SK-N-SH (cell line): ENCODE results near the gene TRAF1. TPM values are rescaled to one million over a fixed set of nuclear protein-coding genes. Genes with fewer than 3 reads are reported as not detected.

Source experiments
- CTCF ChIA-PET: fragments of 300-600, 350-600 bp; formaldehyde crosslinking; extraction: SDS; loops from one replicate; lab custom pipeline; 2021; lab: Yijun Ruan, JAX
- POLR2A ChIA-PET: fragments of 350-600 bp; sonication (Branson Sonifier 250); formaldehyde crosslinking; extraction: SDS; loops from one replicate; lab custom pipeline; 2020; ENCODE audit warnings: antibody characterized with exemption, inconsistent platforms; lab: Yijun Ruan, JAX
- DNase-seq: peaks from one replicate; pipeline ENCODE4 v3.0.0; 2012
- H2AFZ ChIP-seq: fragments of 200-600 bp; sonication (generic); 2 replicates; pipeline ENCODE4 v1.8.1; 2016; ENCODE audit warnings: antibody characterized with exemption, mild to moderate bottlenecking, low read depth
- H3F3A ChIP-seq: fragments of 200-600 bp; sonication (generic); replicated peaks from 2 replicates; pipeline ENCODE3; 2016; ENCODE audit warnings: antibody characterized with exemption, mild to moderate bottlenecking; ENCODE audit not compliant: insufficient read depth
- H3K27ac ChIP-seq, 2 experiments: fragments of 200-500 bp in 1 of 2; fragments of 200-600 bp in 1 of 2; sonication (Bioruptor generic) in 1 of 2; sonication (generic), shearing (Covaris generic) in 1 of 2; 2 replicates each; pipeline versions ENCODE4 v1.5.1 to v1.6.1; 2014 to 2016; ENCODE audit warnings: low read depth in 2 of 2, inconsistent platforms in 1 of 2, low read length in 1 of 2, mild to moderate bottlenecking in 1 of 2, mixed read lengths in 1 of 2
- H3K27me3 ChIP-seq: fragments of 200-600 bp; sonication (generic), shearing (Covaris generic); 2 replicates; pipeline ENCODE4 v1.6.1; 2016; ENCODE audit warnings: mixed run types; ENCODE audit not compliant: insufficient read depth
- H3K36me3 ChIP-seq, 2 experiments: fragments of 200-500 bp in 1 of 2; fragments of 200-600 bp in 1 of 2; sonication (Bioruptor generic) in 1 of 2; sonication (generic) in 1 of 2; replicated peaks in 1 of 2; 2 replicates each; pipeline versions ENCODE3 to v1.5.1; 2014 to 2016; ENCODE audit warnings: low read length in 1 of 2, mild to moderate bottlenecking in 1 of 2; ENCODE audit not compliant: insufficient read depth in 2 of 2, control insufficient read depth in 1 of 2
- H3K4me1 ChIP-seq, 2 experiments: fragments of 200-500 bp in 1 of 2; fragments of 200-600 bp in 1 of 2; sonication (Bioruptor generic) in 1 of 2; sonication (generic), shearing (Covaris generic) in 1 of 2; 2 replicates each; pipeline versions ENCODE4 v1.5.1 to v1.6.1; 2014 to 2016; ENCODE audit warnings: low read depth in 1 of 2, low read length in 1 of 2, mixed run types in 1 of 2; ENCODE audit not compliant: insufficient read depth in 2 of 2, control insufficient read depth in 1 of 2
- H3K4me2 ChIP-seq: fragments of 200-600 bp; sonication (generic), shearing (Covaris generic); 2 replicates; pipeline ENCODE4 v1.6.1; 2017; ENCODE audit warnings: mixed run types
- H3K4me3 ChIP-seq, 2 experiments: fragments of 200-500 bp in 1 of 2; fragments of 200-600 bp in 1 of 2; sonication (Bioruptor generic) in 1 of 2; sonication (generic), shearing (Covaris generic) in 1 of 2; 2 replicates each; pipeline versions ENCODE4 v1.5.1 to v1.8.1; 2014 to 2016; ENCODE audit warnings: low read depth in 2 of 2, inconsistent platforms in 1 of 2, low read length in 1 of 2, mild to moderate bottlenecking in 1 of 2, mixed read lengths in 1 of 2, moderate library complexity in 1 of 2
- H3K79me2 ChIP-seq: fragments of 200-600 bp; sonication (generic); 2 replicates; pipeline ENCODE4 v1.8.1; 2017; ENCODE audit warnings: mild to moderate bottlenecking; ENCODE audit not compliant: insufficient read depth
- H3K9ac ChIP-seq: fragments of 200-600 bp; sonication (generic); 2 replicates; pipeline ENCODE4 v1.6.1; 2017; ENCODE audit warnings: mixed run types
- H3K9me2 ChIP-seq: fragments of 200-600 bp; sonication (generic); 2 replicates; pipeline ENCODE4 v1.6.1; 2017; ENCODE audit warnings: mixed run types
- H3K9me3 ChIP-seq: fragments of 200-600 bp; sonication (generic); 2 replicates; pipeline ENCODE4 v1.6.1; 2017; ENCODE audit warnings: mixed run types, mild to moderate bottlenecking, moderate library complexity
- H4K20me1 ChIP-seq: fragments of 200-600 bp; sonication (generic); 2 replicates; pipeline ENCODE4 v1.6.1; 2017; ENCODE audit warnings: mild to moderate bottlenecking, mixed run types; ENCODE audit not compliant: insufficient read depth
- CHD2 ChIP-seq: fragments of 150-350 bp; IDR thresholded peaks from 2 replicates; pipeline ENCODE4 v1.6.1; 2018; ENCODE audit warnings: low read length; ENCODE audit not compliant: partially characterized antibody
- EP300 ChIP-seq, 2 experiments: IDR thresholded peaks; 2 replicates each; pipeline versions ENCODE4 v1.4.0 to v1.6.1; 2012; ENCODE audit warnings: borderline replicate concordance in 1 of 2, low read depth in 1 of 2, low read length in 1 of 2
- FOSL2 ChIP-seq: IDR thresholded peaks from 2 replicates; pipeline ENCODE4 v1.4.0; 2012; ENCODE audit warnings: low read depth, mild to moderate bottlenecking, moderate library complexity, borderline replicate concordance
- MAX ChIP-seq: IDR thresholded peaks from 2 replicates; pipeline ENCODE4 v1.4.0; 2012; ENCODE audit warnings: low read depth
- MEF2A ChIP-seq: IDR thresholded peaks from 2 replicates; pipeline ENCODE4 v1.4.0; 2012; ENCODE audit warnings: low read depth, borderline replicate concordance
- NFIC ChIP-seq: IDR thresholded peaks from 2 replicates; pipeline ENCODE4 v1.4.0; 2012; ENCODE audit warnings: borderline replicate concordance
- POLR2AphosphoS5 ChIP-seq: IDR thresholded peaks from 2 replicates; pipeline ENCODE4 v1.6.1; 2012; ENCODE audit warnings: low read depth, low read length
- REST ChIP-seq: IDR thresholded peaks from 2 replicates; pipeline ENCODE4 v1.6.1; 2012; ENCODE audit warnings: mild to moderate bottlenecking, low read depth, low read length, moderate library complexity
- RFX5 ChIP-seq: IDR thresholded peaks from 2 replicates; pipeline ENCODE4 v1.6.1; 2012; ENCODE audit warnings: mild to moderate bottlenecking, improper control_type of control experiment, low read length
- RXRA ChIP-seq: IDR thresholded peaks from 2 replicates; pipeline ENCODE4 v1.4.0; 2012; ENCODE audit warnings: low read depth, mild to moderate bottlenecking, borderline replicate concordance
- SIN3A ChIP-seq: IDR thresholded peaks from 2 replicates; pipeline ENCODE4 v1.6.1; 2012; ENCODE audit warnings: low read depth, mild to moderate bottlenecking, low read length, moderate library complexity, borderline replicate concordance
- SMC3 ChIP-seq: IDR thresholded peaks from 2 replicates; pipeline ENCODE4 v1.6.1; 2012; ENCODE audit warnings: low read depth, low read length, improper control_type of control experiment
- TAF1 ChIP-seq: IDR thresholded peaks from 2 replicates; pipeline ENCODE4 v1.6.1; 2012; ENCODE audit warnings: low read depth, mild to moderate bottlenecking, low read length, moderate library complexity, borderline replicate concordance
- USF2 ChIP-seq: fragments of 150-350 bp; IDR thresholded peaks from 2 replicates; pipeline ENCODE4 v1.6.1; 2017; ENCODE audit warnings: antibody characterized with exemption, low read length, low read depth, borderline replicate concordance
- WGBS: methylation state at CpG from one replicate; pipeline ENCODE4 v1.1.6; 2017; ENCODE audit warnings: low lambda C conversion rate; 5-methylcytosine and 5-hydroxymethylcytosine counted together
- polyA plus RNA-seq, 3 experiments: library from polyadenylated mRNA; depleted of rRNA; stranded (reverse); fragments of >200 nt; gene quantifications; 2 replicates each; pipeline ENCODE4 v1.2.3, GENCODE V29; 2012
- TF ChIP-seq, protein P1 (sequence below): IDR thresholded peaks from 2 replicates; pipeline ENCODE4 v1.4.0; 2012; ENCODE audit warnings: low read depth, borderline replicate concordance
- TF ChIP-seq, protein P2 (sequence below): fragments of 150-350 bp; IDR thresholded peaks from 2 replicates; pipeline ENCODE4 v1.6.1; 2016; ENCODE audit warnings: mild to moderate bottlenecking, low read depth, low read length

TRAF1 gene
- polyA plus RNA-seq, 1 of the 3 experiments (the other 2 are of a cell fraction): 1.2 TPM

DNA sequence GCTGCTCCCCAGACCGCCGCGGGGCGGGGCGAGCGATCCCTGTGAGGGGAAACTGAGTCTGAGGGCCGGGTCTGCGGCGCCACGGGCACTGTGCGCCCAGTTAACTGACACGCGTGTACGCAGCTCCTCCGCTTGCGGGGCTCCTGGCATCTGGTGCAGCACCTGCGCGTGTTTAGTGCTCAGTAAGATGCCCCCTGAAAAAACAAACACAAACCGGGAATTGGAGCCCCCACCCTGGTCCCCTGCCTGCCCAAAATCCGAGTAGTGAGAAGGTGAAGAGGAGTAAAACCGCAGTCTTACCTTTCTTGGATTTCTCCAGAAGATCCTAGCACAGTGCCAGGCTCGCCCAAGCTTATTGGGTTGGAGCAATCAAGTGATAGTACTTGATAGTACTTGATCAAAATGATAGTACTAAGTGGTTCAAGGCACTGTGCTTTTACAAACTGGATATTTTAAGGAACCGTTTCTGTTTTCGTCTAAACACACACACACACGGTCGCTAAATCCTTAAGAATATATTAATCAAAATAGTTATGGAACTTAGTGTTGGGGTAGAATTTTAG is 2.7 kb upstream of the TRAF1 start:
- Histone ChIP-seq H4K20me1 (no peaks in the 10 kb centered on the region), H3K4me1 (peaks cover 23 to 39% of the 10 kb centered on the region in 2 experiments), H3K4me3 (no peak overlapping the region), H3F3A (peaks cover 31% of the 10 kb centered on the region), H3K36me3 (no peaks in the 10 kb centered on the region), H3K9me2 (no peaks in the 10 kb centered on the region), H3K4me2 (no peak overlapping the region), H3K79me2 (no peaks in the 10 kb centered on the region), H3K9me3 (no peaks in the 10 kb centered on the region), H3K27me3 (no peaks in the 10 kb centered on the region), H3K27ac (no peak overlapping the region), H2AFZ (no peak overlapping the region), H3K9ac (no peak overlapping the region)
- no peak for DNase-seq
- TF ChIP-seq MEF2A (no peak), CHD2 (no peak), MAX (no peak)
- POLR2A ChIA-PET: no interaction called here
- CTCF ChIA-PET: interaction anchor here (1.1 to 1.2 kb wide), 2 partner anchors 8 to 10 kb away, joined by 3 read pairs; no protein-coding TSS in a partner anchor
- WGBS: 75% methylated on average over 18 of the region's 26 CpGs

DNA sequence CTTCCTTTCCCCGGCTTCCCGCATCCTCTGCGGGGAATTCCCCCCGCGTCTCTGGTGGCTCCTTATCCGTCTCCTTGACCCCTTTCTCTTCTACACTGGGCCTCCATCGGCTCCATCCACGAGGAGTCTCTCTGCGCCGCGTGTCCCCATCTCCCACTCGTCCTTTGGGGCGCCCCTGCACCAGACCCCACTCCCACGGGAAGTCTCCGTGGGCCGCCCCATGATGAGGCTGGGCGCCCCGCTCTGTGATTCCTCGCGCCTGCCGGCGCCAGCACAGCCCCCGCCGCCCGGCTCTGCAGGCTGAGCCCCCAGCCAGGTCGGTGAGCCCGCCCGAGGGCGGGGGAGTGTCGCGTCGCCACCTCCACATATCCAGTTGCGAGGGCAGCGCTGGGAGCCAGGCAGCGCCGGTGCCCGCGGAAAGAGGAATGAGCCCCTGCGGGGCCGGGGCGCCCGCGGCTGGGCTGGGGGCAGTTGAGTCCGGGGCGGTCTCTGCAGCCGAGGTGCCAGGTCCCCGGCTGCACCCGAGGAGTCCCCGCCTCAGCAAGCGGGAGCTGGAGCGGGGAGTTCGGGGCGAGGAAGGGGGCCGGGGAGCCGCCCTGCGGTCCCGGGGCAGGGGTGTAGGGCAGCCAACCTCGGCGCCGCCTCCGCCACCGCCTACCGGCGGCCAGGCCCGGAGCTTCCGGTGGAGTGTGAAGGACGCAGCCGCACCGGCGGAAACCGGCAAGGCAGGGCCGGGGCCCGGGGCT is 2.1 kb upstream of the TRAF1 start:
- ChIA-PET CTCF (interaction anchor here (1.1 kb wide), 1 partner anchor 9 kb away, joined by 3 read pairs; no protein-coding TSS in a partner anchor), POLR2A (no interaction called here)
- H4K20me1 ChIP-seq: no peaks in the 10 kb centered on the region
- WGBS: 69% methylated on average over 35 of the region's 73 CpGs
- peak; percentile 56 for DNase-seq
- H3K79me2 ChIP-seq: no peaks in the 10 kb centered on the region
- H3K4me2 ChIP-seq: no peak overlapping the region
- H3K4me3 ChIP-seq: no peak overlapping the region; a peak in 1 of 4 replicates
- H3K9ac ChIP-seq: no peak overlapping the region
- no peaks in the 10 kb centered on the region for H3K9me3 ChIP-seq
- H3K4me1 ChIP-seq: peaks cover 24 to 35% of the 10 kb centered on the region in 2 experiments
- H3F3A ChIP-seq: peaks cover 25% of the 10 kb centered on the region
- H3K27me3 ChIP-seq: no peaks in the 10 kb centered on the region
- H2AFZ ChIP-seq: no peak overlapping the region
- no peaks in the 10 kb centered on the region for H3K9me2 ChIP-seq
- no peaks in the 10 kb centered on the region for H3K36me3 ChIP-seq
- H3K27ac ChIP-seq: no peak overlapping the region
- TF ChIP-seq POLR2AphosphoS5 (no peak), FOSL2 (no peak), EP300 (IDR thresholded peaks at IDR 0.05; ENCODE audit: borderline replicate concordance in 1 of 2, low read depth in 1 of 2, low read length in 1 of 2) (no peak), CHD2 (no peak), NFIC (no peak), TAF1 (no peak), SMC3 (no peak), SIN3A (no peak), REST (no peak), USF2 (no peak), RFX5 (no peak), MEF2A (no peak), MAX (no peak), RXRA (no peak)
- TF ChIP-seq, protein P1, sequence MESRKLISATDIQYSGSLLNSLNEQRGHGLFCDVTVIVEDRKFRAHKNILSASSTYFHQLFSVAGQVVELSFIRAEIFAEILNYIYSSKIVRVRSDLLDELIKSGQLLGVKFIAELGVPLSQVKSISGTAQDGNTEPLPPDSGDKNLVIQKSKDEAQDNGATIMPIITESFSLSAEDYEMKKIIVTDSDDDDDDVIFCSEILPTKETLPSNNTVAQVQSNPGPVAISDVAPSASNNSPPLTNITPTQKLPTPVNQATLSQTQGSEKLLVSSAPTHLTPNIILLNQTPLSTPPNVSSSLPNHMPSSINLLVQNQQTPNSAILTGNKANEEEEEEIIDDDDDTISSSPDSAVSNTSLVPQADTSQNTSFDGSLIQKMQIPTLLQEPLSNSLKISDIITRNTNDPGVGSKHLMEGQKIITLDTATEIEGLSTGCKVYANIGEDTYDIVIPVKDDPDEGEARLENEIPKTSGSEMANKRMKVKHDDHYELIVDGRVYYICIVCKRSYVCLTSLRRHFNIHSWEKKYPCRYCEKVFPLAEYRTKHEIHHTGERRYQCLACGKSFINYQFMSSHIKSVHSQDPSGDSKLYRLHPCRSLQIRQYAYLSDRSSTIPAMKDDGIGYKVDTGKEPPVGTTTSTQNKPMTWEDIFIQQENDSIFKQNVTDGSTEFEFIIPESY: no peak
- TF ChIP-seq, protein P2, sequence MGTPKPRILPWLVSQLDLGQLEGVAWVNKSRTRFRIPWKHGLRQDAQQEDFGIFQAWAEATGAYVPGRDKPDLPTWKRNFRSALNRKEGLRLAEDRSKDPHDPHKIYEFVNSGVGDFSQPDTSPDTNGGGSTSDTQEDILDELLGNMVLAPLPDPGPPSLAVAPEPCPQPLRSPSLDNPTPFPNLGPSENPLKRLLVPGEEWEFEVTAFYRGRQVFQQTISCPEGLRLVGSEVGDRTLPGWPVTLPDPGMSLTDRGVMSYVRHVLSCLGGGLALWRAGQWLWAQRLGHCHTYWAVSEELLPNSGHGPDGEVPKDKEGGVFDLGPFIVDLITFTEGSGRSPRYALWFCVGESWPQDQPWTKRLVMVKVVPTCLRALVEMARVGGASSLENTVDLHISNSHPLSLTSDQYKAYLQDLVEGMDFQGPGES: no peak
